IPS DF 6.9 (cell line): ENCODE data around the gene GMEB2.

Source experiments
- DNase-seq: peaks from one replicate; pipeline ENCODE4 v3.0.0-alpha.2; 2013; ENCODE audit warnings: low read depth, low spot score
- H3K27ac ChIP-seq: one replicate; pipeline ENCODE4 v1.5.1; 2013; ENCODE audit warnings: low read length, control low read depth
- H3K27me3 ChIP-seq: 2 replicates; pipeline ENCODE4 v1.6.1; 2013; ENCODE audit warnings: mild to moderate bottlenecking, low read length; ENCODE audit not compliant: control insufficient read depth, insufficient read depth
- H3K36me3 ChIP-seq: 2 replicates; pipeline ENCODE4 v1.6.1; 2013; ENCODE audit warnings: low read length; ENCODE audit not compliant: control insufficient read depth, insufficient read depth
- H3K4me1 ChIP-seq: 2 replicates; pipeline ENCODE4 v1.6.1; 2013; ENCODE audit warnings: low read length; ENCODE audit not compliant: control insufficient read depth, insufficient read depth
- H3K4me3 ChIP-seq: 2 replicates; pipeline ENCODE4 v1.5.1; 2013; ENCODE audit warnings: mild to moderate bottlenecking, low read length
- H3K9me3 ChIP-seq: 2 replicates; pipeline ENCODE4 v1.6.1; 2013; ENCODE audit warnings: low read length, inconsistent platforms; ENCODE audit not compliant: control insufficient read depth, insufficient read depth
- WGBS: extraction: QIAGEN DNeasy Blood & Tissue Kit; methylation state at CpG from one replicate; pipeline ENCODE4 v1.1.7; 2013; ENCODE audit warnings: mixed read lengths, missing lambda C conversion rate; ENCODE audit not compliant: insufficient read length, insufficient coverage; 5-methylcytosine and 5-hydroxymethylcytosine counted together

Gene GMEB2

GRCh38 chr20:63570281-63571086, 56.4 kb downstream of the GMEB2 start:
- no peaks in the 10 kb centered on the region for H3K9me3 ChIP-seq
- peaks cover 2% of the 10 kb centered on the region; the same call in 1 of the 2 replicates for H3K4me1 ChIP-seq
- H3K4me3 ChIP-seq: no peak overlapping the region
- no peaks in the 10 kb centered on the region for H3K27me3 ChIP-seq
- peaks cover 11% of the 10 kb centered on the region; the same call in 1 of the 2 replicates for H3K36me3 ChIP-seq
- DNase-seq: no peak
- no CpG with 5 or more reads among the region's 28 CpGs for WGBS
- no peak overlapping the region for H3K27ac ChIP-seq

DNA sequence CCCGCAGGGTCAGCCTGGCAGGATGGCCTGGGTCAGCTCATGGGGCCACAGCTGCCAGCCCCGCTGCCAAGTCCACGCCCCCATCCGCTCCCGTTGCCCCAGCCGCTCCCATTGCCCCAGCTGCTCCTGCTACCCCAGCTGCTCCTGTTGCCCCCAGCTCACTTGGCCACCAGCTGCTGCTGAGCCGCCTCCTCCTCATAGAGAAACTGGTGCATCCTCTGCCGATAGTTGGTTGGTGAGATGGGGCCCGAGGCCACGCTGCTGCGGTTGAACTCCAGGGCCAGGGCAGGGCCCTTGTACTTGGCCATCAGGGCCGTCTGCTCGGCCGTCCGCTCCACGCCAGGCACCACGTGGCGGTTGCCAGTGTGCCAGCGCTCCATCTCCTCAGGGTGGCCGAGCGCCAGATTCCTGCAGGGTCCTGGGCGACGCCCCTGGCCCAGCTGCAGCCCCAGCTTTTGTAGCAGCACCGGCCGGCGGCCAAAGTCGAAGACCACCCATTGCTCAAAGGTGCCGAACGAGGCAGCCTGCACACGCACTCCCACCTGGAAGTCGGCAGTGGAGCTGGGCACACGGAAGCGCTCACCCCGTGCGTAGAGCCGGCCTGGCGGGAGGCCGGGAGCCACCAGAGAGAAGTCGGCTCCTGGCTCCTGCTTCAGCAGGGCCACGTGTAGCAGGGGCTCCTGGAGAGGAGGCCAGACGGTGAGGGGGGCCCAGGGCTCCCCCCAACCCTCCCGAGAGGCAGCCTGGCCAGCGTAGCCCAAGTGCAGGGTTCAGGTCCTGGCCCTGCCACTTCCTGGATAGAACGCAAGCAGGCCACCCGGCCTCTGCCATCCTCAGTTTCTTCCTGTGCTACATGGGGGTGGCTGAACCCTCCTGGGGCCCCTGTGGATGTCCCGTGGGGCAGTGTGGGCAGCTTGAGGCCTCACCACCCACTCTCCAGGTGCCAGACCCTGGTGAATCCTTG, 57.6 kb downstream of the GMEB2 start:
- Histone ChIP-seq H3K36me3 (peaks cover 14% of the 10 kb centered on the region; the same call in 1 of the 2 replicates), H3K4me3 (no peak overlapping the region), H3K27ac (no peak overlapping the region), H3K27me3 (no peaks in the 10 kb centered on the region), H3K4me1 (no peaks in the 10 kb centered on the region), H3K9me3 (no peaks in the 10 kb centered on the region)
- no peak for DNase-seq
- no CpG with 5 or more reads among the region's 46 CpGs for WGBS

- Histone ChIP-seq H3K4me3 (no peak overlapping the region), H3K9me3 (no peaks in the 10 kb centered on the region), H3K4me1 (no peaks in the 10 kb centered on the region), H3K36me3 (peaks cover 14% of the 10 kb centered on the region; the same call in 1 of the 2 replicates), H3K27ac (no peak overlapping the region), H3K27me3 (no peaks in the 10 kb centered on the region)
- WGBS: no CpG with 5 or more reads among the region's 43 CpGs
- no peak for DNase-seq
These were observed 58.5 kb downstream of the GMEB2 start for GRCh38 chr20:63568170-63568981.

DNA sequence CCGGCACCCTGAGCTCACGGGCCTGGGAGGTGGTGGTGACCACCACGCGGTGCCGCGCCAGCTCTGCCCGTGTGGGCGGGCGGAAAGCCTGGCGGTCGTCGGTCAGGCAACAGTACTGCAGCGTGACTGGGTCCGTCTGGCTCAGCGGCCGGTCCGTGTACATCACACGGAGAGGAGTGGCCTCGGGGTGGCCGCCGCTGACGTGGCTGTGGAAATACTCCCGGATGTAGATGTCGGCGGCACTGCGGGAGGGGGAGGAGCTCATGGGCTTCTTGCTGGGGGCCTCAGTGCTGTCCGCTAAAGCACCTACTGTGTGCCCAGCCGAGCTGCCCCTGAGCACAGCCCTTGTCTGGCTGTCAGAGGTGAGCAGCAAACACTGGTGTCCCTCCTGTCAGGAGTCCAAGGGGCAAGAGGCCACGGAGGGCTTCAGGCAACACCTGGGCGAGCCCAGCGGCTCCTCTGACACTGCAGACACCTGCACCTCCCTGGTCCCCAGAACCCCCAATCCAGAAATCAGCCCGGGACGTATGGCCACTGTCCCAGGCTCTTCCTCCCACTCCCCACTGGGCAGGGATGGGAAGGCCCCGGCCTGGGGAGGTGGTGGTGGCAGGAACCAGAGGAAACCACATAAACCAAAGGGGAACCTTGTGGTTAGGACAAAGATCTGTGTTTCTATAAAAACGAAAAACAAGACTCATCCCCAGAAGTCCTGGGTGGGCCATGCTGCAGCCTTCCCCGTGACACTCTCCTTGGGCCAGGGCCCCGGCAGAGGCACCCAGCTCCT, 59.3 kb downstream of the GMEB2 start:
- no CpG with 5 or more reads among the region's 37 CpGs for WGBS
- Histone ChIP-seq H3K9me3 (no peaks in the 10 kb centered on the region), H3K4me3 (no peak overlapping the region), H3K27ac (no peak overlapping the region), H3K27me3 (no peaks in the 10 kb centered on the region), H3K36me3 (peaks cover 16% of the 10 kb centered on the region; the same call in 1 of the 2 replicates), H3K4me1 (no peaks in the 10 kb centered on the region)
- DNase-seq: no peak

DNA sequence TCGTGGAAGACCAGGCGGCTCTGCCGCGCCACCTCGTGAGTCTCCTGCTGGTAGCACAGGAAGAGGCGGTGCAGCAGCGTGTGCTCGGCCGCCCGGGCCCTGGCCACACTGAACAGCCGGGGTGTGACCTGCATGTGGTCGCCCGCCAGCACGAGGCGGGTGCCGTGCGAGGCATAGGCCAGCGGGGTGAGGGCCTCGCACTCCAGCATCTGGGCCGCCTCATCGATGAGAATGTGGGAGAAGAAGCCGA, 59.8 kb downstream of the GMEB2 start:
- WGBS: no CpG with 5 or more reads among the region's 22 CpGs
- Histone ChIP-seq H3K27ac (no peak overlapping the region), H3K9me3 (no peaks in the 10 kb centered on the region), H3K4me3 (no peak overlapping the region), H3K4me1 (no peaks in the 10 kb centered on the region), H3K36me3 (peaks cover 15% of the 10 kb centered on the region; the same call in 1 of the 2 replicates), H3K27me3 (no peaks in the 10 kb centered on the region)
- DNase-seq: no peak

DNA sequence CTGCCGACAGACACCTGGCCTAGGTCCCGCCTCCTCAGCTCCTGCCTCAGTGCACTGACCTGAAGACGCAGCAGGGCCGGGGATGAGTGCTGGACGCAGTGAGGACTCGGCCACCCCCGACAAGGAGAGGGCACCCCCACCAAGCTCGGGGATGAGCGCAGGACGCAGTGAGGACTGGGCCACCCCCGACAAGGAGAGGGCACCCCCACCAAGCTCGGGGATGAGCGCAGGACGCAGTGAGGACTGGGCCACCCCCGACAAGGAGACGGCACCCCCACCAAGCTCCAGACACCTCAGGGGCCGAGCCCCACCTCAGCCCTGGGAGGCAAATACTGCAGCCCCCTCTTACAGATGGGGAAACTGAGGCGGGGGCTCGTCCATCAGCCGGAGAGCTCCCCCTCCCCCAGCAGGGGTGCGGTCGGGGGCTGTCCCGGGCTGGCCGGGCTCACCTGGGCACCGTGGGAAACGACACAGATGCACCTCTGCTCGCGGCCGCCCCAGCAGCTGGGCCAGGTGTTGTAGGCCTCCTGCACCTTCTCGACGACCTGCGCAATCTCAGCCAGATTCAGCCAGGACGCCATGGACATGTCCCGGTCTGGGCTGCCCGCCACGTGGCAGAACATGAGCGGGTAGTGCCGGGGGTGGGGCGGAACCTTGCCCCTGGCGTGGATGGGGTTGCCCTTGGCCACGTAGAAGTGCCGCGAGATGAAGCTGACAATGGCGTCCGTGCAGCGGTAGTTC, 60.3 kb downstream of the GMEB2 start:
- no peaks in the 10 kb centered on the region for H3K4me1 ChIP-seq
- no CpG with 5 or more reads among the region's 46 CpGs for WGBS
- no peak overlapping the region for H3K27ac ChIP-seq
- no peak overlapping the region for H3K4me3 ChIP-seq
- H3K27me3 ChIP-seq: no peaks in the 10 kb centered on the region
- H3K36me3 ChIP-seq: peaks cover 14% of the 10 kb centered on the region; the same call in 1 of the 2 replicates
- H3K9me3 ChIP-seq: no peaks in the 10 kb centered on the region
- DNase-seq: no peak

- peaks cover 14% of the 10 kb centered on the region; the same call in 1 of the 2 replicates for H3K36me3 ChIP-seq
- no peaks in the 10 kb centered on the region for H3K4me1 ChIP-seq
- H3K27ac ChIP-seq: no peak overlapping the region
- WGBS: no CpG with 5 or more reads among the region's 43 CpGs
- H3K27me3 ChIP-seq: no peaks in the 10 kb centered on the region
- H3K4me3 ChIP-seq: no peak overlapping the region
- no peaks in the 10 kb centered on the region for H3K9me3 ChIP-seq
- DNase-seq: no peak
These were observed 61.1 kb downstream of the GMEB2 start for GRCh38 chr20:63565699-63566335.

DNA sequence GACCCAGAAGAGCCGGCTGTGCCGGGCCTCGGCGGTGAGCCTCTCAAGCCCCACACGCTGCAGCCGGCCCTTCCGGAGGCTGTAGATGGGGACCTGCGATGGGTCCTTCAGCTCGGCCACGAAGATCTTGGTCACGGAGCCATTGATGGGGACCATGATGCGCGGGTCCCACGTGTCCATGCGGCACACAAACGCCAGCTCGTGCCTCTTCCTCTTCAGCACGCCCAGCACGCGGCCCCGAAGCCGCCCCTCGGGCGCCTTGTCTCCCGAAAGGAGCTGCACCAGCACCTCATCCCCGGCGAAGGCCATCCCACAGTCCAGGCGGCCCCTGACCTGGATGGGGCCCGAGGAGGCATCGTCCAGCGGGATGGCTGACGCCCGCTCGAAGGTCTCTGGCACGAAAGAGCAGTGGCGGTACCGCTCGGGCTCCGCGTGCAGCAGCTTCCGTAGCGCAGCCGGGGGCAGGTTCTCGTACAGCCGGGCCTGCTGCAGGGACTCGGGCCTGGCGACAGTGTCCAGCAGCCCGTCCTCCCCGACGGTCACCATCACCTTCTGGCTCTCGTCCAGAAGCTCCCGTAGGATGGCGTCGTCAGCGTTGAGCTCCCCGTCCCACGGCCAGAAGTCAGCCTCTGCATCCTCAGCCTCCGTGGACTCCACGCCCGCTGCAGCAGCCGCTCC, 61.7 kb downstream of the GMEB2 start:
- Histone ChIP-seq H3K27ac (no peak overlapping the region), H3K36me3 (peaks cover 17% of the 10 kb centered on the region; the same call in 1 of the 2 replicates), H3K27me3 (no peaks in the 10 kb centered on the region), H3K4me3 (no peak overlapping the region), H3K9me3 (no peaks in the 10 kb centered on the region), H3K4me1 (no peaks in the 10 kb centered on the region)
- DNase-seq: no peak
- WGBS: no CpG with 5 or more reads among the region's 61 CpGs
